Neural progenitor cell (in vitro differentiated cells): ENCODE results near the gene PSD2. TPM values are rescaled to one million over a fixed set of nuclear protein-coding genes. Genes with fewer than 3 reads are reported as not detected.

Source experiments
- DNase-seq: peaks from one replicate; pipeline ENCODE4 v3.0.0-alpha.2; 2016; ENCODE audit warnings: low spot score
- H2AFZ ChIP-seq: fragments of 200-600 bp; sonication (generic); replicated peaks from 2 replicates; pipeline ENCODE4 v1.6.1; 2016; ENCODE audit warnings: antibody characterized with exemption
- H3F3A ChIP-seq: fragments of 200-600 bp; sonication (generic); 2 replicates; pipeline ENCODE4 v1.6.1; 2016; ENCODE audit warnings: antibody characterized with exemption, low read depth
- H3K27ac ChIP-seq: fragments of 200-600 bp; sonication (generic); 2 replicates; pipeline ENCODE4 v1.5.1; 2016; ENCODE audit warnings: mild to moderate bottlenecking
- H3K27me3 ChIP-seq: fragments of 200-600 bp; sonication (generic); 2 replicates; pipeline ENCODE4 v1.6.1; 2016; ENCODE audit warnings: mild to moderate bottlenecking, moderate library complexity
- H3K36me3 ChIP-seq: fragments of 200-600 bp; sonication (generic); 2 replicates; pipeline ENCODE4 v1.5.1; 2016
- H3K4me1 ChIP-seq: fragments of 200-600 bp; sonication (generic); 2 replicates; pipeline ENCODE4 v1.6.1; 2016; ENCODE audit warnings: mixed run types
- H3K4me2 ChIP-seq: fragments of 200-600 bp; sonication (generic); 2 replicates; pipeline ENCODE4 v1.6.1; 2016
- H3K4me3 ChIP-seq: fragments of 200-600 bp; sonication (generic); 2 replicates; pipeline ENCODE4 v1.5.1; 2016
- H3K79me2 ChIP-seq: fragments of 200-600 bp; sonication (generic); 2 replicates; pipeline ENCODE4 v1.6.1; 2016; ENCODE audit warnings: low read depth
- H3K9ac ChIP-seq: fragments of 200-600 bp; sonication (generic); 2 replicates; pipeline ENCODE4 v1.6.1; 2016
- H3K9me3 ChIP-seq: fragments of 200-600 bp; sonication (generic); 2 replicates; pipeline ENCODE4 v1.5.1; 2016; ENCODE audit warnings: low read depth
- H4K20me1 ChIP-seq: fragments of 200-600 bp; sonication (generic); 2 replicates; pipeline ENCODE4 v1.6.1; 2016; ENCODE audit warnings: low read depth
- H3K27ac Mint-ChIP-seq: 3 replicates; pipeline ENCODE4 v1.8.0; 2021; ENCODE audit warnings: mixed read lengths
- H3K27me3 Mint-ChIP-seq: 2 replicates; pipeline ENCODE4 v1.8.0; 2022; ENCODE audit warnings: low read depth, mild to moderate bottlenecking, inconsistent platforms, moderate library complexity, mixed read lengths; ENCODE audit not compliant: insufficient read depth
- H3K36me3 Mint-ChIP-seq: 3 replicates; pipeline ENCODE4 v1.8.0; 2021; ENCODE audit warnings: mixed read lengths
- H3K4me1 Mint-ChIP-seq: 3 replicates; pipeline ENCODE4 v1.8.0; 2021; ENCODE audit warnings: mixed read lengths
- H3K4me3 Mint-ChIP-seq: 3 replicates; pipeline ENCODE4 v1.8.0; 2021; ENCODE audit warnings: mild to moderate bottlenecking, moderate library complexity, mixed read lengths
- H3K9me3 Mint-ChIP-seq: 3 replicates; pipeline ENCODE4 v1.8.0; 2020; ENCODE audit warnings: mixed read lengths
- CTCF ChIP-seq: fragments of 200-600 bp; sonication (generic); IDR thresholded peaks from 2 replicates; pipeline ENCODE4 v1.5.1; 2017; ENCODE audit warnings: antibody characterized with exemption, mild to moderate bottlenecking
- EZH2 ChIP-seq: fragments of 200-600 bp; sonication (generic); IDR thresholded peaks from 2 replicates; pipeline ENCODE4 v1.6.1; 2017; ENCODE audit warnings: antibody characterized with exemption, mild to moderate bottlenecking, moderate library complexity
- EZH2phosphoT487 ChIP-seq: fragments of 200-600 bp; sonication (generic); IDR thresholded peaks from 2 replicates; pipeline ENCODE4 v1.6.1; 2017; ENCODE audit warnings: antibody characterized with exemption
- total RNA-seq: library from RNA; depleted of rRNA; stranded (reverse); fragments of >200 nt; gene quantifications from 2 replicates; pipeline ENCODE4 v1.2.3, GENCODE V29; 2015; ENCODE audit warnings: low replicate concordance

Gene PSD2
- total RNA-seq, 1 donor from 2014 or later = 0.09 TPM

- TF ChIP-seq CTCF = no peak
- TF ChIP-seq EZH2 = no peak
- TF ChIP-seq EZH2phosphoT487 = no peak
- no peak overlapping the region for H3K9ac ChIP-seq
- no peak overlapping the region for H3K4me3 ChIP-seq
- no peak overlapping the region for H3K4me2 ChIP-seq
- Mint-ChIP-seq H3K27ac (no peak overlapping the region), H3K4me3 (no peak overlapping the region), H3K36me3 (no peaks in the 10 kb centered on the region), H3K4me1 (peaks cover 22% of the 10 kb centered on the region), H3K27me3 (peaks cover 6% of the 10 kb centered on the region), H3K9me3 (no peaks in the 10 kb centered on the region)
- no peak for DNase-seq
- H4K20me1 ChIP-seq = no peaks in the 10 kb centered on the region
- no peaks in the 10 kb centered on the region for H3K9me3 ChIP-seq
- no peak overlapping the region for H2AFZ ChIP-seq
- peaks cover 3% of the 10 kb centered on the region for H3K4me1 ChIP-seq
- H3K27me3 ChIP-seq = peaks cover 39% of the 10 kb centered on the region
- no peak overlapping the region for H3K27ac ChIP-seq
- no peaks in the 10 kb centered on the region for H3F3A ChIP-seq
- no peaks in the 10 kb centered on the region for H3K36me3 ChIP-seq
- H3K79me2 ChIP-seq = no peaks in the 10 kb centered on the region
Observed at GRCh38 chr5:139776861-139777260, 18.7 kb upstream of the PSD2 start.

GRCh38 chr5:139783436-139783965 lies 12.1 kb upstream of the PSD2 start:
- no peak overlapping the region for H3K4me2 ChIP-seq
- Mint-ChIP-seq H3K27me3 (peaks cover 17% of the 10 kb centered on the region), H3K4me3 (no peak overlapping the region), H3K4me1 (peaks cover 7% of the 10 kb centered on the region), H3K27ac (no peak overlapping the region), H3K36me3 (no peaks in the 10 kb centered on the region), H3K9me3 (no peaks in the 10 kb centered on the region)
- no peaks in the 10 kb centered on the region for H4K20me1 ChIP-seq
- peaks cover 3% of the 10 kb centered on the region for H3K4me1 ChIP-seq
- no peak overlapping the region for H3K27ac ChIP-seq
- no peaks in the 10 kb centered on the region for H3K36me3 ChIP-seq
- H3F3A ChIP-seq = no peaks in the 10 kb centered on the region
- H2AFZ ChIP-seq = no peak overlapping the region
- no peaks in the 10 kb centered on the region for H3K9me3 ChIP-seq
- no peak overlapping the region for H3K9ac ChIP-seq
- no peak overlapping the region for H3K4me3 ChIP-seq
- no peak for DNase-seq
- H3K79me2 ChIP-seq = no peaks in the 10 kb centered on the region
- peaks cover 69% of the 10 kb centered on the region for H3K27me3 ChIP-seq
- no peak for TF ChIP-seq EZH2
- TF ChIP-seq CTCF = no peak
- no peak for TF ChIP-seq EZH2phosphoT487

GRCh38 chr5:139784488-139784887 lies 11.1 kb upstream of the PSD2 start:
- Histone ChIP-seq H4K20me1 (no peaks in the 10 kb centered on the region), H3K27me3 (peaks cover 72% of the 10 kb centered on the region), H3K79me2 (no peaks in the 10 kb centered on the region), H3K9ac (no peak overlapping the region), H3K36me3 (no peaks in the 10 kb centered on the region), H3K4me2 (no peak overlapping the region), H3F3A (no peaks in the 10 kb centered on the region), H3K4me3 (no peak overlapping the region), H3K4me1 (peaks cover 7% of the 10 kb centered on the region), H3K27ac (no peak overlapping the region), H2AFZ (no peak overlapping the region), H3K9me3 (no peaks in the 10 kb centered on the region)
- no peaks in the 10 kb centered on the region for H3K9me3 Mint-ChIP-seq
- peaks cover 10% of the 10 kb centered on the region for H3K4me1 Mint-ChIP-seq
- DNase-seq = no peak
- peak overlapping the region; percentile 20 for H3K4me3 Mint-ChIP-seq
- no peaks in the 10 kb centered on the region for H3K36me3 Mint-ChIP-seq
- TF ChIP-seq EZH2 = no peak
- no peak for TF ChIP-seq EZH2phosphoT487
- TF ChIP-seq CTCF = no peak
- peaks cover 22% of the 10 kb centered on the region for H3K27me3 Mint-ChIP-seq
- H3K27ac Mint-ChIP-seq = no peak overlapping the region
